Prostate gland (tissue), 2 donors: ENCODE results near the gene TLL1.

Experiments
- POLR2A ChIP-seq: fragments of 450-650 bp; IDR thresholded peaks from one replicate; pipeline ENCODE4 v1.6.1; 2016; ENCODE audit warnings: antibody characterized with exemption, mild to moderate bottlenecking
- TF ChIP-seq, protein P1 (sequence below), 4 experiments: fragments of 200-600 bp in 2 of 4; fragments of 450-650 bp in 2 of 4; sonication (generic) in 2 of 4; IDR thresholded peaks; 1 replicate in 3 of 4; 2 replicates in 1 of 4; pipeline ENCODE4 v1.5.1; 2016 to 2019; ENCODE audit warnings: antibody characterized with exemption in 4 of 4, mild to moderate bottlenecking in 2 of 4, moderate library complexity in 2 of 4

GRCh38 chr4:165842684-165843083, 30.4 kb upstream of the TLL1 start:
- no peak for TF ChIP-seq POLR2A
- TF ChIP-seq, protein P1, sequence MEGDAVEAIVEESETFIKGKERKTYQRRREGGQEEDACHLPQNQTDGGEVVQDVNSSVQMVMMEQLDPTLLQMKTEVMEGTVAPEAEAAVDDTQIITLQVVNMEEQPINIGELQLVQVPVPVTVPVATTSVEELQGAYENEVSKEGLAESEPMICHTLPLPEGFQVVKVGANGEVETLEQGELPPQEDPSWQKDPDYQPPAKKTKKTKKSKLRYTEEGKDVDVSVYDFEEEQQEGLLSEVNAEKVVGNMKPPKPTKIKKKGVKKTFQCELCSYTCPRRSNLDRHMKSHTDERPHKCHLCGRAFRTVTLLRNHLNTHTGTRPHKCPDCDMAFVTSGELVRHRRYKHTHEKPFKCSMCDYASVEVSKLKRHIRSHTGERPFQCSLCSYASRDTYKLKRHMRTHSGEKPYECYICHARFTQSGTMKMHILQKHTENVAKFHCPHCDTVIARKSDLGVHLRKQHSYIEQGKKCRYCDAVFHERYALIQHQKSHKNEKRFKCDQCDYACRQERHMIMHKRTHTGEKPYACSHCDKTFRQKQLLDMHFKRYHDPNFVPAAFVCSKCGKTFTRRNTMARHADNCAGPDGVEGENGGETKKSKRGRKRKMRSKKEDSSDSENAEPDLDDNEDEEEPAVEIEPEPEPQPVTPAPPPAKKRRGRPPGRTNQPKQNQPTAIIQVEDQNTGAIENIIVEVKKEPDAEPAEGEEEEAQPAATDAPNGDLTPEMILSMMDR (IDR thresholded peaks at IDR 0.05): no peak
